Neutrophil (primary cell): ENCODE measurements around the gene SEMA3E.

Experiments
- H3K27ac ChIP-seq: fragments of 200-600 bp; sonication (generic); 2 replicates; pipeline ENCODE4 v1.5.1; 2016; ENCODE audit warnings: mild to moderate bottlenecking, moderate library complexity
- H3K27me3 ChIP-seq: fragments of 200-600 bp; sonication (generic); 2 replicates; pipeline ENCODE4 v1.6.0; 2016; ENCODE audit warnings: mild to moderate bottlenecking
- H3K36me3 ChIP-seq: fragments of 200-600 bp; sonication (generic); 2 replicates; pipeline ENCODE4 v1.5.1; 2017
- H3K4me1 ChIP-seq, 2 experiments: fragments of 200-600 bp in 1 of 2; sonication (generic) in 1 of 2; 1 replicate in 1 of 2; 2 replicates in 1 of 2; pipeline versions ENCODE4 v1.5.1 to v1.6.1; 2013 to 2016; ENCODE audit warnings: low read depth in 1 of 2, low read length in 1 of 2, mild to moderate bottlenecking in 1 of 2, moderate library complexity in 1 of 2; ENCODE audit not compliant: control insufficient read depth in 1 of 2, insufficient read depth in 1 of 2
- H3K4me3 ChIP-seq, 2 experiments: fragments of 200-600 bp in 1 of 2; sonication (generic) in 1 of 2; 1 replicate in 1 of 2; 2 replicates in 1 of 2; pipeline ENCODE4 v1.5.1; 2013 to 2016; ENCODE audit warnings: low read depth in 1 of 2, low read length in 1 of 2, mild to moderate bottlenecking in 1 of 2, moderate library complexity in 1 of 2
- H3K9me3 ChIP-seq: fragments of 200-600 bp; sonication (generic); 2 replicates; pipeline ENCODE4 v1.5.1; 2016
- CTCF ChIP-seq: fragments of 200-600 bp; sonication (generic); IDR thresholded peaks from 2 replicates; pipeline ENCODE4 v1.5.1; 2016; ENCODE audit warnings: antibody characterized with exemption

SEMA3E gene

DNA sequence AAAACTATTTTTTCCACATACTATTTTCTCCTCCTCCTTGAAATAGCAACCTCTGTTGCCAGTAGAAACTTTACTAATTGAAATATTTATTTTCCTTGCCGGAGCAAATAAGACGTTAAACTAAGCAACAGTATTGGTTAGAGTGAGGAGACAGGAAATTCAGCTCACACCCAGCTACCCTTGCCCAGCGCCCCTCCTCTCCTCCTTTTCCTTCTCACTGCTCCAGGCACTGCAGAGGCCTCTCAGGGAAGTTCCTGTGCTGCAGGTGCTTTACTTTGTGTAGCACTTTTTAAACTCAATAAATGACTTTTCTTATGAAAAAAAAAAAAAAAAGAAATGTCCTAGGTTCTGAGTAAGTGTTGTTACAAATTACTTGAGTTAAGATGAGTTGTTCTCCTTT is 134.0 kb downstream of the SEMA3E start:
- Histone ChIP-seq H3K9me3 (no peaks in the 10 kb centered on the region), H3K4me1 (no peaks in the 10 kb centered on the region), H3K4me3 (no peak overlapping the region), H3K27me3 (no peaks in the 10 kb centered on the region), H3K36me3 (no peaks in the 10 kb centered on the region), H3K27ac (no peak overlapping the region)
- no peak for TF ChIP-seq CTCF

GRCh38 chr7:83509255-83510021 is 139.5 kb downstream of the SEMA3E start:
- Histone ChIP-seq H3K36me3 (no peaks in the 10 kb centered on the region), H3K27ac (no peak overlapping the region), H3K9me3 (no peaks in the 10 kb centered on the region), H3K27me3 (no peaks in the 10 kb centered on the region), H3K4me1 (no peaks in the 10 kb centered on the region), H3K4me3 (no peak overlapping the region)
- no peak for TF ChIP-seq CTCF

DNA sequence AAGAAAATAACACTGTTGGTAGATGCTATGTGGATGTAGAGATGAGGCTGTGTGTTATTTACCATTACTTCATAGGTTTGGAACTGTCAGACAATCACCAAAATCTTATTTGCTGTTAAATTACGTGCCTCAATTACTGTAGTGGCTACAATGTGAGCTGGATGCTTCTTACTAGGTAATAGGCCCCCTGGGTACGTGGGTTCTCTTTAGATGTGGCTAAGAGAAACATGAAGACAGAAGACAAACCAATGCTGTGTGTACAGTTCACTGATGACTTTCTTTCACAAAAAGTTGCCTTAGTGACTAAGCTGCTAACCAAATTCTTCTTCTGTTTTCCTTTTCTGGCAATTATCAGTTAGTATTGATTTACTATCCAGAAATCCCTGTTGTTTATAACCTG is 144.6 kb downstream of the SEMA3E start:
- no peaks in the 10 kb centered on the region for H3K27me3 ChIP-seq
- TF ChIP-seq CTCF: no peak

DNA sequence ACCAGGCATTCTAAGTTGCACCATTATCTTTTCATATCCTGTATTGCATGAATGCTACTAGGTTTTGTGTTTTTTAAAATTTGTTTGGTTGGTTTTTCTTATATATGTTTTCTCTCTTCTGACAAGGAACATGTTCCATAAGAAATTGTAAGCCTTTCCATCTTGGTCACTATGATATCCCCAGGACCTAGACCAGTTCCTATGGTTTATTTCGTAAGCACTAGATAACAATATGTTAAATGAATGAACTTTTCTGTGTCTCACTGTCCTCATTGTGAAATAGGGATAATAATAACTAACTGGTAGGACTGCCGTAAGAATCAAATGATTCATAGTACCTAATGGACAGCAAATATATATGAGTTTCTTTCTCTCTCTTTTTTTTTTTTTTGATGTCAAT is 146.3 kb downstream of the SEMA3E start:
- no peak for TF ChIP-seq CTCF
- Histone ChIP-seq H3K27me3 (no peaks in the 10 kb centered on the region), H3K4me1 (no peaks in the 10 kb centered on the region), H3K9me3 (no peaks in the 10 kb centered on the region), H3K36me3 (no peaks in the 10 kb centered on the region), H3K4me3 (no peak overlapping the region), H3K27ac (no peak overlapping the region)

More for the DNA sequence above, 144.6 kb downstream of the SEMA3E start:
- Histone ChIP-seq H3K27ac (no peak overlapping the region), H3K9me3 (no peaks in the 10 kb centered on the region), H3K4me3 (no peak overlapping the region), H3K36me3 (no peaks in the 10 kb centered on the region), H3K4me1 (no peaks in the 10 kb centered on the region)

GRCh38 chr7:83494683-83495082 is 154.3 kb downstream of the SEMA3E start:
- Histone ChIP-seq H3K27ac (no peak overlapping the region), H3K4me1 (no peaks in the 10 kb centered on the region), H3K4me3 (no peak overlapping the region), H3K27me3 (no peaks in the 10 kb centered on the region), H3K9me3 (no peaks in the 10 kb centered on the region), H3K36me3 (no peaks in the 10 kb centered on the region)
- no peak for TF ChIP-seq CTCF
